Heart left ventricle (tissue), 13 donors: Measurements from ENCODE around the gene CELA3B.

ENCODE experiments used
- POLR2A ChIP-seq, 2 donors: fragments of 450-650 bp; IDR thresholded peaks; one replicate each; pipeline ENCODE4 v1.6.1; 2017; ENCODE audit warnings: antibody characterized with exemption in 2 of 2, mild to moderate bottlenecking in 2 of 2, moderate library complexity in 2 of 2
- TF ChIP-seq, protein P1 (sequence below), 12 donors: fragments of 200-600 bp; sonication (generic) in 4 of 12; IDR thresholded peaks; one replicate each; pipeline versions ENCODE4 v1.5.0 to v1.8.0; 2018 to 2022; ENCODE audit warnings: antibody characterized with exemption in 12 of 12, mild to moderate bottlenecking in 5 of 12
- donor health status: ischemic (EF 13 %, LVEDD 7.1; RV severe dilation, severe dysfunction).
- donor health status: DM: no; HTN: yes; CAD: no.
- donor health status: DM: no; HTN: no; CAD: no.
- donor health status: ischemic (EF 25% LVEDD 6.9; RV normal size, moderate dysfunction).
- donor health status: ischemic (EF 25% LVEDD 5.7; RV mildly dilated, moderate dysfunction).
- donor health status: ischemic (EF 35%, LVEDD 5.7; RV mildly dilated, moderate dysfunction).
- donor health status: nonischemic (EF 11% LVEDD 7.7; RV severe dilation, severe dysfunction).
- donor health status: DM: yes; HTN: yes; CAD: no.
- donor health status: PGD.
- donor health status: ischemic (EF 29% LVEDD 5.4; RV normal size, mild dysfunction).
- donor health status: nonischemic (EF 23%, LVEDD 6.1; RV moderate dilation, normal function).

DNA sequence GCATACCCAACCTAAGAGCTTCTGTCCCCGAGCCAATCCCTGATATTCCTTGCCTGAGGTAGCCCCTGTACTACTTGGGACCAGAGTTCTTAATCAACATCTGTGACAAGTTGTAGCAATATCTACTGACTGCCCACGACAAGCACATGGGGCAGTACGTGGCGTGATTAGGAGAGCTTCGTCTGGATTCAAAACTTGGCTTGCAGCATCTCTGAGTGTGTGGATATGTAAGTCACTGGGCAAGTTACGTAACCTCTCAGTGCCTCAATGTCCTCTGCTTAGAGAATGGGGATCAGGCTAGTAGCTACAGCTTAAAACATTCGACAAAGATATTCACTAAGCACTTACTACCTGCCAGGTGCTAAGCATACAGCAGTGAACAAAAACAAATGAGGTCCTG is 44.7 kb upstream of the CELA3B start:
- TF ChIP-seq POLR2A (IDR thresholded peaks at IDR 0.05): peak in 1 of 2 donors; percentile 17
- TF ChIP-seq, protein P1, sequence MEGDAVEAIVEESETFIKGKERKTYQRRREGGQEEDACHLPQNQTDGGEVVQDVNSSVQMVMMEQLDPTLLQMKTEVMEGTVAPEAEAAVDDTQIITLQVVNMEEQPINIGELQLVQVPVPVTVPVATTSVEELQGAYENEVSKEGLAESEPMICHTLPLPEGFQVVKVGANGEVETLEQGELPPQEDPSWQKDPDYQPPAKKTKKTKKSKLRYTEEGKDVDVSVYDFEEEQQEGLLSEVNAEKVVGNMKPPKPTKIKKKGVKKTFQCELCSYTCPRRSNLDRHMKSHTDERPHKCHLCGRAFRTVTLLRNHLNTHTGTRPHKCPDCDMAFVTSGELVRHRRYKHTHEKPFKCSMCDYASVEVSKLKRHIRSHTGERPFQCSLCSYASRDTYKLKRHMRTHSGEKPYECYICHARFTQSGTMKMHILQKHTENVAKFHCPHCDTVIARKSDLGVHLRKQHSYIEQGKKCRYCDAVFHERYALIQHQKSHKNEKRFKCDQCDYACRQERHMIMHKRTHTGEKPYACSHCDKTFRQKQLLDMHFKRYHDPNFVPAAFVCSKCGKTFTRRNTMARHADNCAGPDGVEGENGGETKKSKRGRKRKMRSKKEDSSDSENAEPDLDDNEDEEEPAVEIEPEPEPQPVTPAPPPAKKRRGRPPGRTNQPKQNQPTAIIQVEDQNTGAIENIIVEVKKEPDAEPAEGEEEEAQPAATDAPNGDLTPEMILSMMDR (IDR thresholded peaks at IDR 0.05): no peak
